ENCODE results near the gene KIZ. TPM values are rescaled to one million over a fixed set of nuclear protein-coding genes. Genes with fewer than 3 reads are reported as not detected.

The KIZ gene
- total and polyA plus RNA-seq, 2 donors (not counting 1 experiment from before 2014, with no cell fraction given) = 19.7 to 40.4 TPM

GRCh38 chr20:21077809-21078345, 48.0 kb upstream of the KIZ start:
- no peak overlapping the region for H3K9ac ChIP-seq (ENCODE audit: low read length)
- H3K4me3 Mint-ChIP-seq = no peak overlapping the region
- peaks cover 0 to 26% (median 11%) of the 10 kb centered on the region in 4 experiments for H3K27me3 ChIP-seq (replicated peaks in 1 of 4; ENCODE audit: control extremely low read depth in 1 of 4, control insufficient read depth in 3 of 4, insufficient read depth in 4 of 4, low read length in 3 of 4)
- peaks cover 0 to 1% (median 0%) of the 10 kb centered on the region in 3 donors for H3K9me3 ChIP-seq (ENCODE audit: control extremely low read depth in 1 of 3, control insufficient read depth in 2 of 3, insufficient read depth in 1 of 3, low read length in 2 of 3)
- no peaks in the 10 kb centered on the region for H4K20me1 ChIP-seq (ENCODE audit: control insufficient read depth, insufficient read depth, low read length, poor library complexity, severe bottlenecking)
- H3K9me3 Mint-ChIP-seq (ENCODE audit: insufficient read depth) = no peaks in the 10 kb centered on the region
- H2AFZ ChIP-seq (ENCODE audit: insufficient read depth, low read depth, low read length, poor library complexity, severe bottlenecking) = no peak overlapping the region
- no peaks in the 10 kb centered on the region for H3K4me1 Mint-ChIP-seq
- no peak overlapping the region for H3K4me2 ChIP-seq (replicated peaks; ENCODE audit: low read depth, low read length, poor library complexity, severe bottlenecking)
- ChIA-PET POLR2A (interaction anchor here (0.6 kb wide), 1 partner anchor 67 kb away, joined by 3 read pairs; no protein-coding TSS in a partner anchor), CTCF (no interaction called here)
- TF ChIP-seq EZH2 (IDR thresholded peaks at IDR 0.05; ENCODE audit: borderline replicate concordance, insufficient read depth, low read depth, low read length, poor library complexity, severe bottlenecking) (no peak), CTCF (IDR thresholded peaks at IDR 0.05) (no peak)
- no peaks in the 10 kb centered on the region for H3K4me1 ChIP-seq (ENCODE audit: control insufficient read depth in 2 of 2, insufficient read depth in 2 of 2, low read length in 2 of 2)
- no peaks in the 10 kb centered on the region for H3K79me2 ChIP-seq (ENCODE audit: control insufficient read depth, insufficient read depth, low read length)
- no peak overlapping the region for H3K27ac ChIP-seq (ENCODE audit: low read length in 2 of 2)
- WGBS (ENCODE audit: insufficient coverage) = 81% methylated on average over 3 of the region's 4 CpGs
- no peaks in the 10 kb centered on the region for H3K36me3 ChIP-seq (replicated peaks in 1 of 2; ENCODE audit: control extremely low read depth in 1 of 2, control insufficient read depth in 1 of 2, extremely low read depth in 1 of 2, insufficient read depth in 2 of 2, low read length in 1 of 2)
- no peak overlapping the region for H3K4me3 ChIP-seq (ENCODE audit: control extremely low read depth in 1 of 5, extremely low read depth in 1 of 5, insufficient read depth in 1 of 5, low read depth in 2 of 5, low read length in 4 of 5)
- intact Hi-C loops (cut with micrococcal nuclease) = no loop called here
- ATAC-seq (ENCODE audit: low read depth) (no peak), DNase-seq (no peak)
- peaks cover 42% of the 10 kb centered on the region for H3K27me3 Mint-ChIP-seq
- no peak overlapping the region for H3K27ac Mint-ChIP-seq

- Histone ChIP-seq H3K4me1 (ENCODE audit: control insufficient read depth in 2 of 2, insufficient read depth in 2 of 2, low read length in 2 of 2) (no peaks in the 10 kb centered on the region), H3K9ac (ENCODE audit: low read length) (no peak overlapping the region), H3K36me3 (replicated peaks in 1 of 2; ENCODE audit: control extremely low read depth in 1 of 2, control insufficient read depth in 1 of 2, extremely low read depth in 1 of 2, insufficient read depth in 2 of 2, low read length in 1 of 2) (no peaks in the 10 kb centered on the region), H3K4me3 (ENCODE audit: control extremely low read depth in 1 of 5, extremely low read depth in 1 of 5, insufficient read depth in 1 of 5, low read depth in 2 of 5, low read length in 4 of 5) (no peak overlapping the region), H3K4me2 (replicated peaks; ENCODE audit: low read depth, low read length, poor library complexity, severe bottlenecking) (no peak overlapping the region), H3K27ac (ENCODE audit: low read length in 2 of 2) (no peak overlapping the region), H2AFZ (ENCODE audit: insufficient read depth, low read depth, low read length, poor library complexity, severe bottlenecking) (no peak overlapping the region), H3K27me3 (replicated peaks in 1 of 4; ENCODE audit: control extremely low read depth in 1 of 4, control insufficient read depth in 3 of 4, insufficient read depth in 4 of 4, low read length in 3 of 4) (peaks cover 0 to 32% (median 7%) of the 10 kb centered on the region in 4 experiments), H3K9me3 (ENCODE audit: control extremely low read depth in 1 of 3, control insufficient read depth in 2 of 3, insufficient read depth in 1 of 3, low read length in 2 of 3) (peaks cover 0 to 1% (median 0%) of the 10 kb centered on the region in 3 donors), H4K20me1 (ENCODE audit: control insufficient read depth, insufficient read depth, low read length, poor library complexity, severe bottlenecking) (no peaks in the 10 kb centered on the region), H3K79me2 (ENCODE audit: control insufficient read depth, insufficient read depth, low read length) (no peaks in the 10 kb centered on the region)
- ATAC-seq (ENCODE audit: low read depth) = no peak
- Mint-ChIP-seq H3K27me3 (peaks cover 47% of the 10 kb centered on the region), H3K4me3 (no peak overlapping the region), H3K27ac (no peak overlapping the region), H3K9me3 (ENCODE audit: insufficient read depth) (no peaks in the 10 kb centered on the region), H3K4me1 (no peaks in the 10 kb centered on the region)
- POLR2A ChIA-PET = no interaction called here
- DNase-seq = no peak
- WGBS (ENCODE audit: insufficient coverage) = 59% methylated on average over 2 of the region's 2 CpGs
- CTCF ChIA-PET = no interaction called here
- TF ChIP-seq CTCF (IDR thresholded peaks at IDR 0.05) = no peak
- no peak for TF ChIP-seq EZH2 (IDR thresholded peaks at IDR 0.05; ENCODE audit: borderline replicate concordance, insufficient read depth, low read depth, low read length, poor library complexity, severe bottlenecking)
- intact Hi-C loops (cut with micrococcal nuclease) = no loop called here
These were observed 43.3 kb upstream of the KIZ start for GRCh38 chr20:21082584-21082983.
